GM04504 (cell line): ENCODE results near the gene AUH.
"Not testable (repeated sequence)": the region's sequence is repeated elsewhere in the genome, so short reads cannot be mapped to it uniquely, and the experiment has no call there.

Experiments
- DNase-seq: peaks from one replicate; pipeline ENCODE4 v3.0.0-alpha.2; 2012; ENCODE audit warnings: low read depth

The AUH gene

DNA sequence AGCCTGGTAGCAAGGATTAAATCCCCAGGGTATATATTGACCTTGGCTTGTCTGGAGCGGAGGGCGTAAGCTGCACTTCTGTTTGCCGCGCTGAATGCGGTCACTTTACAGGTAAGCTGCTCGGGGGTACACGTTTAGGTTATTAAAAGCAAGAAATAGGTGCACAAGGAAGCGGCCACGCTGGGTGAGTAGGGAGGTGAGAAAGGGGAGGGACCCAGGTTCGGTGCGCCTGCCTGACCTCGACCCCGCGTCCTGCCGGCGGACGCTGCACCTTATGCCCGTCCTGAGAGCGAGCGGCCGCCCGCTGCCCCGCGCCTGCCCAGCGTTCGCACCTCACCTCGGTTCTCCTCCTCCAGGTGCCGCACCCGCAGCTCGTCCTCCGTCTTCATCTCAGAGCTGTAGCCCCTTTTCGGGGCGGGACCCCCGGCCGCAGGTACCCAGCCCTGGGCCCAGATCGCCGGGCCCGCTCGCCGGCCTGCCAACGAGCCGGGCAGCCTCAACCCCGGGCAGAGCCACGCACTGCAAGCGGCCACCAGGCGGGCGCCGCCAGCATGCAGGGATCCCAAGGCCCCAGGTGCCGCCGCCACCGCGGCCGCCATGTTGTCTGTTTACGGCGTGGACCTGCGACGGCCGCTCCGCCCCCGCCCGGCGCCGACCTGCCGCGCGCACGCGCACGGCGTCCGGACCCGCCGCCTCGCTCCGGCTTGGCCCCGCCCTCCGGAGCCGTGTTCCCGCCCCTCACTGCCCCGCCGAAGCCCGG, at the start of gene AUH:
TSS of gene AUH (minus strand) at position 628 of the 760 bp plus-strand sequence. CDS start at position 599, 29 bp downstream.
- peak; percentile 50 for DNase-seq

DNA sequence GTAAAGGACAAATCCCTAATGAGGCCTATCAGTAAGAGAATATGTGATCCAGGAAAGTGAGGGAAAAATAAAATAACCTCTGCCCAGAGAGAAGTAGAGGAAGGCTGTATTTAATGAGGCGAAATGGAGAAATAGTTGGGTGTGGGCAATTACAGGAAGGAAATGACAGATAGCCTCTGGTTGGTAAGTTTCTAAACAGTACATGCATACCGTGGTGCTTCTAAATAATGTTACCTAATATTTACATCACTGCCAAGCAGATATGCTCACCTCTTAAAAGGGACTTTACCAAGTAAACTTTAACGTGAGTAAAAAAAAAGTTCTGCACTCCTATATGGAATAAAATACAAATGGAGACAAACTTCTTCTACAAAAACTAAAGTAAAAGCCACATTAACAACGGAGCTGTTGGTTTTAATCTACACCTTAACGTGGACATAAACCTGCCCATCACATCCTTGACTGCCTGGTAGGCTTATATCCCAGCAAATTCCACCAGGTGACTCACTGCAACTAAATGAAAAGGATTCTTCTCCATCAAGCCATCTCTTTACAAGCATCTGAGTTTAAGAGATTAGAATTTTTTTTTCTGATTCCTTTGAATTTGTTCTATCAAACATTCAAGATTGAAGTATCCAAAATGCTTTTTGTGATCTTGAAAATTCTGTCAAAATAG, 49.5 kb upstream of the AUH start:
- DNase-seq, result no peak

DNA sequence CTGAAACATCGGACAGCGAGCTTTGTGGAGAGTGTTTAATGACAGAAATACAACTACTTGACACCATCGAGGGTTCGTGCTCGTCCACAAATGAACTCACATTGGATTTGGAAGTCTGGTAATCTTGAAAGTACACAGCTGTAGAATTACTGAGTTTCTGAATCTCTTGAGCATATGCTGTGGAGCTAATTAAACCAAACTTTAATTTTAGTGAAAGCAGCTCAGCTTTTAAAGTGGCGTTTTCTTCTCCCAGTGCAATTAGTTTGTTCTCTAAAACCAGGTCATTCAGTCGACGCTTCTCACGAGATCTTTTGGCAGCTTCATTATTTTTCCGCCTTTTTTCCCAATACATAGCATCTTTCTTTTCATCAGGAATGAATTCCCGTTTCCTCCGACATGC, 48.4 kb upstream of the AUH start:
- DNase-seq, result no peak

GRCh38 chr9:91408475-91408874, 46.8 kb upstream of the AUH start:
- DNase-seq, result no peak

GRCh38 chr9:91407580-91408318, 46.0 kb upstream of the AUH start:
- no peak for DNase-seq

- no peak for DNase-seq
Observed at GRCh38 chr9:91405343-91406077, 43.8 kb upstream of the AUH start.

DNA sequence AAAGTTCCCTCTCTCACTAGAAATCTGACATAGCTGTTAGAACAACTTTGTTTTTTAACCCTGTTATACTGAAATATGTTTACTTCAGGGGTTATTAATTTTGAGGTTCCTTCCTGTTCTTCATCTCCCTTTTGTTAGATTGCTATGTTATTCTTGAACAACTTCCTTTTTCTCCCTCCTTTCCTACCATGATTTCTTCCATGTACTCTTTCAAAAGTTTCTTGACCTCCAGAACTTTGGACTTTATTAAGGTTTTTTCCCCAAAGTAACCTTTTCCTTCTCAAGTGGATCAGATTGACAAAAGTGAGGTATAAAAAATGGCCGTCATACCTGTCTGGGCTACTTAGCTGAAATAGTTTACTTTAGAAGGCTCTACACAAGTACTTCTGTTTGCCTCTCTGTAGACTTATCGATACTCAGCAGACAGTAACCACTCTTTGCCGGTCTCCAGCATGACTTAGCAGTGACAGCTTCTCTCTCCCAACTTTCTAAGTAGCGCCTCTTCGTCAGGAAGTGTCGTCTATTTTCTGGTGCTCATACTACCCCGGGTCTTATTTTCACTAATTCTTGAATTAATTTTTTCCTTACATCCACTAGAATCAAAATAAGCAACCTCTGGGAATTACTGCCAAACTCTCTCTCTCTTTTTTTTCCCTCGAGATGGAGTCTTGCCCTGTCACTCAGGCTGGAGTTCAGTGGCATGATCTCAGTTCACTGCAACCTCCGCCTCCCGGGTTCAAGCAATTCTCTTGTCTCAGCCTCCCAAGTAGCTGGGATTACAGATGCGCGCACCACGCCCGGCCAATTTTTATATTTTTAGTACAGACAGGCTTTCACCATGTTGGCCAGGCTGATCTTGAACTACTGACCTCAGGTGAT, 42.2 kb upstream of the AUH start:
- no peak for DNase-seq

DNA sequence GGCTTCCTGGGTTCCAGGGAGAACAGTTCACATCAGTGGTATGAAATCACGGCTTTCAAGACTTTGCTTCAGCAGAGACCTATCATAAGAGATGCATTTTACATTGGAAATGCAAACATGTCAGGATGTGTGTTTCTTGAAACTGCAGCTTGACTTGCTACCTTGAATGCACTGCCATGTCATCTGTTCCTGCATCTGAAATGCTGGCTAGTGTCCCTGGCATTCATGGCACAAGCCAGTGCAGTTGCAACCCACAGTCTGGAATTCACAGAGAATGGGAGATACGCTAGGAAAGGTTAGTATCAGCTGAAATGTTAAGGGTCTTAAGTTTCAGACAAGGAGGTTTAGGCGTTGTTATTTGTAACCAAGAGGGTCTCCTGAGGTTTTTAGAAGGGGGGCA, 37.2 kb upstream of the AUH start:
- DNase-seq, result no peak

DNA sequence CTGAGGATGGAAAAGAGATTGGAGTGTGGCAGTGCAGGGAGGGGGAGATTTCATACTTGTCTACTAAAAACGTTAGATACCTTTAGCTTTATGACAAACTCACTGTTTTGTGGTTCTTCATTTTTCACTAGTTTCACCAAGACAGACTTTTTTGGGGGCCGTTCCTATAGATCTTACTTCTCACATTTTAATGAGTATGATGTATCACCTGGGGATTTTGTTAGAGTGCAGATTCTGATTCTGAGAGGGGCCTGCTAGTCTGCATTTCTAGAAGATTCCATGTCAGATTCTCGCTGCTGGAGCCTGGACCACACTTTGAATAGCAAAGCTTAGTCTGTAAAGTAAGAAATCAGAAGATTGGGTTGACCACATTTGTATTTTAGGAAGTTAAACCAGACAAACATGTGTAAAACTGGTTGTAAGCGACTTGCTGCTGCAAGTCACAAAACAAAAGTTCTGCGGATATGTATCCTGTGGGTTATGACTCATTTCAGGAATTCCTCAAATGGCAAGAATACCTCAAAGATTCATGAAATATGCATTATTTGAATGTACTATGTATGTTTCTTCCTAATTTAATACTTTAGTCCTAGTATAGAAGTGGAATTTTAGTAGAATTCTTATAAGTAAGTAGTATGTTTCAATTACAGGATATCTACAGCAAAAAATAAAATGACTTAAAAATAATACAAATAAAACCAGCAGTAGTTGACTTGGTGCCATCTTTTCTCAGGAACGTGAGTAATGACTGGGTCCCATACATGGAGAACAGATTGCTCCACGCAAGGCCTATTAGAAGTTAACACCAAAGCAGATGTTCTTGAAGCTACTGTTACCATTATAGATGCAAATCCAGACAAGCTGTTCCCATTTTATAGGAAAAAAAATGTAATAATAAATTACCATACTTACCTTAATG, 34.1 kb upstream of the AUH start:
- no peak for DNase-seq

GRCh38 chr9:91395106-91395552, 33.4 kb upstream of the AUH start:
- no peak for DNase-seq

DNA sequence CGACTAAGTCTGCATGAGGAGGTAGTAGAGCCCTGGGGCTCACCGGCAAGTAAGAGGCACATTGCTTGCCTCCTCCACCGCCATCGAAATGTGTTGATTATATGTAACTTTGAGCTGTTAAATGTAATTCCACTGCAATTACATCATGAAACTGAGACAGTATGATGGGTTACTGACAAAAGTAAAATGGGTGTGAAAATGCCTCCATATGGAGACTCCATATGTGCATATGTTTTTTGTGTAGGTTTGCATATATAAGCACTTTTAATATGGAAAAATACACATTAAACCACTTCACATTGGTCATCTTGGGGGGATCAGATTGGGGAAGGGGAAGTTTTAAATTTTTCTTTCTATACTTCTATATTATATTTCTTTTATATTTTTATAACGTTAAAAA, 32.1 kb upstream of the AUH start:
- no peak for DNase-seq

DNA sequence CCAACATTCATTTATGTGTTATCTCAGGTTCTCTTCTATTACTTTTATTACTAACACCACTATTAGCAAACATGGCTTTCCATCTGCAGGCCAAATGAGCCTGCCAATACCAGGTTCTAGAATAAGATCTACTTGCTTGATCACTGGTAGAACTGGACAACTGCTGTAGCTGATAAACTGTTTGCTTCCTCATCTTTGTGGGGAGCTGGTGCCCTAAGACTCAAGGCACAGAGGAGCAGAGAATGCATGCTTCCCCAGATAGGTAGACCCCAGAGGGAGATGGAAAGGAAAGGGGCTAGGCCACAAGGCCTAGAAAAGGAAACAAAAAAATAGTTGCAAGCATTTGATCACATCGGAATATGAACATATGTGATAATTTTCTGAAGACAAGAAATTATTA, 30.7 kb upstream of the AUH start:
- no peak for DNase-seq

DNA sequence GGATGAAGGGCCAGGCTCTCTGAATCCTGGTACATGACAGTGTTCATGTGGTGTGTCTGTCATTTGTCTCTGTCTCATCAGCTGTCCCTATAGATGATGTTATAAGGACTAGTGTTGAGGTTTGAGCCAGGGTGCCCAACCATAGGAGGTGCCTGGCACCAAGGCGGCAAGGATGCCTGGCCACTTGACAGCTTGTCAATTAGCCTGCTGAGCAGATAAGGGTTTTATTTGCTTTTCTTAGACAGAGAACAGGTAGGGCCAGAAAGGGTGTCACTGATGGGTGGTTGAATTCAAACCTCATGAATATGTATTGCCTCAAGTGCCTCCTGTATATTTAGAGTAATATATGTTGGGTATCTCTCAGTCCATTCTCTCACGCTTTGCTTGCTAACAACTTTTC, 30.1 kb upstream of the AUH start:
- no peak for DNase-seq

DNA sequence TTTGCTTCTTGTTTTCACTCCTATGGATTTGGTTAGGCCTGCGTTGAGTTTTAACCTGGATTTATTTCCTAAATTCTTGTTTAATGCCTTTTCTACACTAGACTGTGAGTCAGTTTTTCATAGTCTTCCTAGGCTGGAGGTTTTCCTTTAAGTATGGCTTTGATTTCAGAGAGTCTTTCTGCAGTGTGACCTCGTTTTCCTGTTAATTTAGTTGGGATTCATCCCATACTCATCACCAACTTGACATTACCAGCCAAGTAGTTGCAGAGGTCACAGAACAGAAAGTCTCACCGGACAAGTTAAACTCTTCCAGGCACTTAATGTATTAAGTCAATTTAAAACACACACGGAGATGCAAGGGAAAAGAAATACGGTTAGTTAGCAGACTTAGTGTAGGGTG, 29.7 kb upstream of the AUH start:
- peak; percentile 33 for DNase-seq

GRCh38 chr9:91389686-91390085, 28.0 kb upstream of the AUH start:
- not testable (repeated sequence) for DNase-seq

- DNase-seq, result no peak
Observed at GRCh38 chr9:91386765-91387164, 25.0 kb upstream of the AUH start.

DNA sequence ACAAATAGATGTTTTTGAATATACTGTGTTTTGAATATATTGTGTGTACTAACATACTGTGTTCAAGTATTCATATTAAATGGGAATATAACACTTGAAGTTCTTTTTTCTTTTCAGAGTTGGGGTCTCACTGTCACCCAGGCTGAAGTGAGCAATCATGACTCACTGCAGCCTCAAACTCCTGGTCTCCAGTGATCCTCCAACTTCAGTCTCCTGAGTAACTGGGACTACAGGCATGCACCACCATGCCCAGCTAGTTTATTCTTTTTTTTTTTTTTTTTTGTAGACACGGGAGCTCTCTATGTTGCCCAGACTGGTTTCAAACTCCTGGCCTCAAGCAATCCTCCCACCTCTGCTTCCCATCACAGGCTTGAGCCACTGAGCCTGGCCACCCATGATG, 23.2 kb upstream of the AUH start:
- DNase-seq, result no peak

GRCh38 chr9:91383577-91383976, 21.9 kb upstream of the AUH start:
- DNase-seq, result no peak

- no peak for DNase-seq
Observed at GRCh38 chr9:91382298-91382697, 20.6 kb upstream of the AUH start.

- no peak for DNase-seq
Observed at GRCh38 chr9:91379426-91379825, 17.7 kb upstream of the AUH start.
